SK-N-SH (cell line): ENCODE data around the gene ICA1. TPM values are rescaled to one million over a fixed set of nuclear protein-coding genes. Genes with fewer than 3 reads are reported as not detected.

Experiments
- CTCF ChIA-PET: fragments of 300-600, 350-600 bp; formaldehyde crosslinking; extraction: SDS; loops from one replicate; lab custom pipeline; 2021; lab: Yijun Ruan, JAX
- POLR2A ChIA-PET: fragments of 350-600 bp; sonication (Branson Sonifier 250); formaldehyde crosslinking; extraction: SDS; loops from one replicate; lab custom pipeline; 2020; ENCODE audit warnings: antibody characterized with exemption, inconsistent platforms; lab: Yijun Ruan, JAX
- DNase-seq: peaks from one replicate; pipeline ENCODE4 v3.0.0; 2012
- H2AFZ ChIP-seq: fragments of 200-600 bp; sonication (generic); 2 replicates; pipeline ENCODE4 v1.8.1; 2016; ENCODE audit warnings: antibody characterized with exemption, mild to moderate bottlenecking, low read depth
- H3F3A ChIP-seq: fragments of 200-600 bp; sonication (generic); replicated peaks from 2 replicates; pipeline ENCODE3; 2016; ENCODE audit warnings: antibody characterized with exemption, mild to moderate bottlenecking; ENCODE audit not compliant: insufficient read depth
- H3K27ac ChIP-seq, 2 experiments: fragments of 200-500 bp in 1 of 2; fragments of 200-600 bp in 1 of 2; sonication (Bioruptor generic) in 1 of 2; sonication (generic), shearing (Covaris generic) in 1 of 2; 2 replicates each; pipeline versions ENCODE4 v1.5.1 to v1.6.1; 2014 to 2016; ENCODE audit warnings: low read depth in 2 of 2, inconsistent platforms in 1 of 2, low read length in 1 of 2, mild to moderate bottlenecking in 1 of 2, mixed read lengths in 1 of 2
- H3K27me3 ChIP-seq: fragments of 200-600 bp; sonication (generic), shearing (Covaris generic); 2 replicates; pipeline ENCODE4 v1.6.1; 2016; ENCODE audit warnings: mixed run types; ENCODE audit not compliant: insufficient read depth
- H3K36me3 ChIP-seq, 2 experiments: fragments of 200-500 bp in 1 of 2; fragments of 200-600 bp in 1 of 2; sonication (Bioruptor generic) in 1 of 2; sonication (generic) in 1 of 2; replicated peaks in 1 of 2; 2 replicates each; pipeline versions ENCODE3 to v1.5.1; 2014 to 2016; ENCODE audit warnings: low read length in 1 of 2, mild to moderate bottlenecking in 1 of 2; ENCODE audit not compliant: insufficient read depth in 2 of 2, control insufficient read depth in 1 of 2
- H3K4me1 ChIP-seq, 2 experiments: fragments of 200-500 bp in 1 of 2; fragments of 200-600 bp in 1 of 2; sonication (Bioruptor generic) in 1 of 2; sonication (generic), shearing (Covaris generic) in 1 of 2; 2 replicates each; pipeline versions ENCODE4 v1.5.1 to v1.6.1; 2014 to 2016; ENCODE audit warnings: low read depth in 1 of 2, low read length in 1 of 2, mixed run types in 1 of 2; ENCODE audit not compliant: insufficient read depth in 2 of 2, control insufficient read depth in 1 of 2
- H3K4me2 ChIP-seq: fragments of 200-600 bp; sonication (generic), shearing (Covaris generic); 2 replicates; pipeline ENCODE4 v1.6.1; 2017; ENCODE audit warnings: mixed run types
- H3K4me3 ChIP-seq, 2 experiments: fragments of 200-500 bp in 1 of 2; fragments of 200-600 bp in 1 of 2; sonication (Bioruptor generic) in 1 of 2; sonication (generic), shearing (Covaris generic) in 1 of 2; 2 replicates each; pipeline versions ENCODE4 v1.5.1 to v1.8.1; 2014 to 2016; ENCODE audit warnings: low read depth in 2 of 2, inconsistent platforms in 1 of 2, low read length in 1 of 2, mild to moderate bottlenecking in 1 of 2, mixed read lengths in 1 of 2, moderate library complexity in 1 of 2
- H3K79me2 ChIP-seq: fragments of 200-600 bp; sonication (generic); 2 replicates; pipeline ENCODE4 v1.8.1; 2017; ENCODE audit warnings: mild to moderate bottlenecking; ENCODE audit not compliant: insufficient read depth
- H3K9ac ChIP-seq: fragments of 200-600 bp; sonication (generic); 2 replicates; pipeline ENCODE4 v1.6.1; 2017; ENCODE audit warnings: mixed run types
- H3K9me2 ChIP-seq: fragments of 200-600 bp; sonication (generic); 2 replicates; pipeline ENCODE4 v1.6.1; 2017; ENCODE audit warnings: mixed run types
- H3K9me3 ChIP-seq: fragments of 200-600 bp; sonication (generic); 2 replicates; pipeline ENCODE4 v1.6.1; 2017; ENCODE audit warnings: mixed run types, mild to moderate bottlenecking, moderate library complexity
- H4K20me1 ChIP-seq: fragments of 200-600 bp; sonication (generic); 2 replicates; pipeline ENCODE4 v1.6.1; 2017; ENCODE audit warnings: mild to moderate bottlenecking, mixed run types; ENCODE audit not compliant: insufficient read depth
- CHD2 ChIP-seq: fragments of 150-350 bp; IDR thresholded peaks from 2 replicates; pipeline ENCODE4 v1.6.1; 2018; ENCODE audit warnings: low read length; ENCODE audit not compliant: partially characterized antibody
- EZH2phosphoT487 ChIP-seq: fragments of 200-600 bp; sonication (generic); IDR thresholded peaks from 2 replicates; pipeline ENCODE4 v1.6.1; 2017; ENCODE audit warnings: low read depth, mixed run types, mild to moderate bottlenecking, antibody characterized with exemption, moderate library complexity, borderline replicate concordance
- GATA2 ChIP-seq: sonication (generic); formaldehyde crosslinking; IDR thresholded peaks from 2 replicates; pipeline ENCODE4 v1.5.0; 2020; ENCODE audit warnings: mild to moderate bottlenecking, missing genetic modification reagents
- MXI1 ChIP-seq: IDR thresholded peaks from 2 replicates; pipeline ENCODE4 v1.6.1; 2012; ENCODE audit warnings: mild to moderate bottlenecking, low read depth, low read length, improper control_type of control experiment
- NFIC ChIP-seq: IDR thresholded peaks from 2 replicates; pipeline ENCODE4 v1.4.0; 2012; ENCODE audit warnings: borderline replicate concordance
- POLR2AphosphoS5 ChIP-seq: IDR thresholded peaks from 2 replicates; pipeline ENCODE4 v1.6.1; 2012; ENCODE audit warnings: low read depth, low read length
- SMC3 ChIP-seq: IDR thresholded peaks from 2 replicates; pipeline ENCODE4 v1.6.1; 2012; ENCODE audit warnings: low read depth, low read length, improper control_type of control experiment
- TEAD4 ChIP-seq: IDR thresholded peaks from 2 replicates; pipeline ENCODE4 v1.4.0; 2012; ENCODE audit warnings: mild to moderate bottlenecking, borderline replicate concordance; ENCODE audit not compliant: insufficient read depth
- WGBS: methylation state at CpG from one replicate; pipeline ENCODE4 v1.1.6; 2017; ENCODE audit warnings: low lambda C conversion rate; 5-methylcytosine and 5-hydroxymethylcytosine counted together
- polyA plus RNA-seq, 3 experiments: library from polyadenylated mRNA; depleted of rRNA; stranded (reverse); fragments of >200 nt; gene quantifications; 2 replicates each; pipeline ENCODE4 v1.2.3, GENCODE V29; 2012
- TF ChIP-seq, protein P1 (sequence below): IDR thresholded peaks from 2 replicates; pipeline ENCODE4 v1.4.0; 2012; ENCODE audit warnings: low read depth
- TF ChIP-seq, protein P2 (sequence below): fragments of 150-350 bp; IDR thresholded peaks from 2 replicates; pipeline ENCODE4 v1.6.1; 2017; ENCODE audit warnings: antibody characterized with exemption, low read length, low read depth, borderline replicate concordance
- TF ChIP-seq, protein P3 (sequence below): fragments of 200-600 bp; sonication (generic); IDR thresholded peaks from 2 replicates; pipeline ENCODE4 v1.6.1; 2017; ENCODE audit warnings: antibody characterized with exemption, mild to moderate bottlenecking, moderate library complexity

ICA1 gene
- polyA plus RNA-seq, 1 of the 3 experiments (the other 2 are of a cell fraction), result 2.4 TPM

DNA sequence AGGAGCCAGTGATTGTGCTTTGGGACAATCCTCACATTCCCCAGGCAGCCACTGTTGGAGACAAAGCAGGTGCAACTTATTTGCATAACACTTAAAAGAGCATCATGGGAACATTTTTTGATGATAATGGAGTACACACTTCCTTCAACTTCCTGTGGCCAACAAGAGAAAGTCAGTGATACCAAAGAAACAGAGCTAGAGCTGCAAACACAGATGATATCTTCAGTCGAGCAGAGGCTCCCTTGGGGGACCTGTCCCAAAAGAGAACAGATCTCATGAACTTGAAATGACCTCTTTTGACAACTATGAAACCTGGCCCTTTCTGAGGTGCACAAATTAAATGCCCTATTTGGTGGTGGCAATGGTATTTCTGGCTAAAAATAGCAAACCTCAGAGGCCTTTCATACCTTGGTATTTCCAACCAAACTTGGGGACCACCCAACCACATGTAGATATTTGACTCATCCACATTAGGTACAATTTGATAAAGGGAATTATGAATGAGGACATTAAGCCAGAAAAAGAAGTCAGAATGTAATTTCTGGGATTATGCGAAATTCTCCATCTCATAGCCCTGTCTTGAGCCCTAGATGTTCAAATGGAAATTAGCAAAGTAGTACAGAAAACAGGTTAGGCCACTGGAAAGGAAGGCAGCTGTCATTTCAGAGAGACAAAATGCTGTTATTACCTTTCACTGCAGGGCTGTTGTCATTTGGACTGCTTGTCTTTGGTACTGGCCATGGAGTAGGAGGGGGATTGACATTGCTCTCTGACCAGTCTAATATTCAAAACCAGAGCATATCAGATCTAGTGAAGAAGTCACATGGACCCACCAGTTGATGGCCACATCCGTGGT lies 146.2 kb downstream of the ICA1 start:
- 43% methylated on average over 3 of the region's 3 CpGs for WGBS
- no peaks in the 10 kb centered on the region for H3K79me2 ChIP-seq
- ChIA-PET CTCF (no interaction called here), POLR2A (no interaction called here)
- H2AFZ ChIP-seq, result no peak overlapping the region
- no peaks in the 10 kb centered on the region for H4K20me1 ChIP-seq
- H3K9ac ChIP-seq, result no peak overlapping the region
- H3K27me3 ChIP-seq, result no peaks in the 10 kb centered on the region; the same call in 1 of the 2 replicates
- no peak overlapping the region for H3K4me2 ChIP-seq
- H3K9me2 ChIP-seq, result no peaks in the 10 kb centered on the region
- H3K27ac ChIP-seq, result no peak overlapping the region; a peak in 1 of 4 replicates
- H3K4me1 ChIP-seq, result no peaks in the 10 kb centered on the region; a peak in 1 of 4 replicates
- H3K4me3 ChIP-seq, result no peak overlapping the region
- TF ChIP-seq MXI1, result no peak
- TF ChIP-seq POLR2AphosphoS5, result no peak
- TF ChIP-seq, protein P1, sequence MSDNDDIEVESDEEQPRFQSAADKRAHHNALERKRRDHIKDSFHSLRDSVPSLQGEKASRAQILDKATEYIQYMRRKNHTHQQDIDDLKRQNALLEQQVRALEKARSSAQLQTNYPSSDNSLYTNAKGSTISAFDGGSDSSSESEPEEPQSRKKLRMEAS, result no peak
- no peak for TF ChIP-seq EZH2phosphoT487
- TF ChIP-seq, protein P2, sequence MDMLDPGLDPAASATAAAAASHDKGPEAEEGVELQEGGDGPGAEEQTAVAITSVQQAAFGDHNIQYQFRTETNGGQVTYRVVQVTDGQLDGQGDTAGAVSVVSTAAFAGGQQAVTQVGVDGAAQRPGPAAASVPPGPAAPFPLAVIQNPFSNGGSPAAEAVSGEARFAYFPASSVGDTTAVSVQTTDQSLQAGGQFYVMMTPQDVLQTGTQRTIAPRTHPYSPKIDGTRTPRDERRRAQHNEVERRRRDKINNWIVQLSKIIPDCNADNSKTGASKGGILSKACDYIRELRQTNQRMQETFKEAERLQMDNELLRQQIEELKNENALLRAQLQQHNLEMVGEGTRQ, result no peak
- no peak for TF ChIP-seq SMC3
- no peak for TF ChIP-seq GATA2 (CRISPR knock-in tag)
- no peak for TF ChIP-seq CHD2
- TF ChIP-seq NFIC, result no peak
- TF ChIP-seq, protein P3, sequence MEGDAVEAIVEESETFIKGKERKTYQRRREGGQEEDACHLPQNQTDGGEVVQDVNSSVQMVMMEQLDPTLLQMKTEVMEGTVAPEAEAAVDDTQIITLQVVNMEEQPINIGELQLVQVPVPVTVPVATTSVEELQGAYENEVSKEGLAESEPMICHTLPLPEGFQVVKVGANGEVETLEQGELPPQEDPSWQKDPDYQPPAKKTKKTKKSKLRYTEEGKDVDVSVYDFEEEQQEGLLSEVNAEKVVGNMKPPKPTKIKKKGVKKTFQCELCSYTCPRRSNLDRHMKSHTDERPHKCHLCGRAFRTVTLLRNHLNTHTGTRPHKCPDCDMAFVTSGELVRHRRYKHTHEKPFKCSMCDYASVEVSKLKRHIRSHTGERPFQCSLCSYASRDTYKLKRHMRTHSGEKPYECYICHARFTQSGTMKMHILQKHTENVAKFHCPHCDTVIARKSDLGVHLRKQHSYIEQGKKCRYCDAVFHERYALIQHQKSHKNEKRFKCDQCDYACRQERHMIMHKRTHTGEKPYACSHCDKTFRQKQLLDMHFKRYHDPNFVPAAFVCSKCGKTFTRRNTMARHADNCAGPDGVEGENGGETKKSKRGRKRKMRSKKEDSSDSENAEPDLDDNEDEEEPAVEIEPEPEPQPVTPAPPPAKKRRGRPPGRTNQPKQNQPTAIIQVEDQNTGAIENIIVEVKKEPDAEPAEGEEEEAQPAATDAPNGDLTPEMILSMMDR, result no peak
- no peak for TF ChIP-seq TEAD4
- DNase-seq, result no peak
- H3F3A ChIP-seq, result no peaks in the 10 kb centered on the region
- H3K9me3 ChIP-seq, result no peaks in the 10 kb centered on the region
- peaks cover 0 to 25% of the 10 kb centered on the region in 2 experiments for H3K36me3 ChIP-seq

DNA sequence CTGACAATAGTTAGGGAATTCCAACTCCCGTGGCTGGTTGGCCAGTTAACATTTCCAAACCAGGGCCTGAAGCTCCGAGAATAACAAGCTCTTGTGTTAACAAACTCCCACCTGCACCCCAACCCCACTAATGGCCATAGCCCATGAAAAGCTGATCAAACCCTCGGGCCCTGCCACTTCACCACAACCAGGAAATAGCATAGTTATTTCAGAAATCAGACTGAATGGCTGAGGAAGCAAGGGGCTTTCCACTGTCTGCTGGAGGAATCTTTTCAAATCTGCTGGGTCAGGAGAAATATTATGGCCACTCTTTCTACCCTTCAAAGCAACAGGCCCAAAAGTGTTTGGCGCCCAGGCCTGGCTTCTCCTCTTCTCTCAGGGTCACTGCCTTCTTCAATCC lies 147.8 kb downstream of the ICA1 start:
- Histone ChIP-seq H3K9ac (no peak overlapping the region), H3K4me1 (no peaks in the 10 kb centered on the region; a peak in 2 of 4 replicates)
- WGBS, result 42% methylated on average over 4 of the region's 4 CpGs

More for the DNA sequence above, 147.8 kb downstream of the ICA1 start:
- Histone ChIP-seq H3K4me2 (no peak overlapping the region), H3K27me3 (no peaks in the 10 kb centered on the region; the same call in 1 of the 2 replicates), H3K9me3 (no peaks in the 10 kb centered on the region), H3K79me2 (no peaks in the 10 kb centered on the region), H2AFZ (no peak overlapping the region), H3F3A (no peaks in the 10 kb centered on the region), H3K36me3 (peaks cover 0 to 22% of the 10 kb centered on the region in 2 experiments), H3K27ac (no peak overlapping the region), H3K9me2 (no peaks in the 10 kb centered on the region), H3K4me3 (no peak overlapping the region), H4K20me1 (no peaks in the 10 kb centered on the region)
- POLR2A ChIA-PET, result no interaction called here
- DNase-seq, result no peak
- TF ChIP-seq POLR2AphosphoS5, result no peak
- CTCF ChIA-PET, result interaction anchor here (1.0 kb wide), 1 partner anchor 76 kb away, joined by 3 read pairs; no protein-coding TSS in a partner anchor
